HK-2 (cell line): Measurements from ENCODE around the gene GRIK4.

ENCODE experiments used
- DNase-seq: peaks from one replicate; pipeline ENCODE4 v3.0.0-alpha.2; 2018; ENCODE audit not compliant: unreplicated experiment

GRIK4 gene

DNA sequence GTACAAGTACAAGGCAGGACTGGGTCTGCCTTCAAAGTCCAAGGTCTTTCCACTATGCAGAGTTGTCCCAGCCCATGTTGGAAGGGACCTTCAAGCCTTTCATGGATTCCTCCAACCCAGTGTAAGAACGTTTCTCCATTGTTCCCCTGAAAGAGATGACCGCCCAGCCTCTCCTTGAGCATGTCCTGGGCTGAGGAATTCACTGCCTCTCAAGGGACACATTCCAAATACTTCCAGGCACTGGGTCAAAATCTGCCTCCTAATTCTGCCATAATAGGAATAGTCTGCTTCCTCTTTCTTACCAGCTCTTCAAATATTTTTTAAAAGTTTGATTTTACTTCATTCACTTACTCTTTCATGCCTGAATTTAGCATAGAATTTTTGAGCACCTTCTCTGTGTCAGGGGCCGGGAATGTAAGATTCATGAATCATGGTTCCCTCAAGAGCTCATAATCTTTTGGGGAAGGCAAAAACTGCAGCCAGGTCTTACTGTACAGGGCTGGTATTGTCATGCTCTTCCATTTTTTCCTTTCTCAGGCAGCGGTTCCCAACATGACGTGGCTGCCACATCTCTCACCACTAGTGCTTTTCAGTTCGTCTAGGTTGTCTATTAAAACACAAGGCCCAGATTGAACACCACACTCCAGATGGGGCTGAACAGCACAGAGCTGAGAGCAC is 369.1 kb downstream of the GRIK4 start:
- no peak for DNase-seq

DNA sequence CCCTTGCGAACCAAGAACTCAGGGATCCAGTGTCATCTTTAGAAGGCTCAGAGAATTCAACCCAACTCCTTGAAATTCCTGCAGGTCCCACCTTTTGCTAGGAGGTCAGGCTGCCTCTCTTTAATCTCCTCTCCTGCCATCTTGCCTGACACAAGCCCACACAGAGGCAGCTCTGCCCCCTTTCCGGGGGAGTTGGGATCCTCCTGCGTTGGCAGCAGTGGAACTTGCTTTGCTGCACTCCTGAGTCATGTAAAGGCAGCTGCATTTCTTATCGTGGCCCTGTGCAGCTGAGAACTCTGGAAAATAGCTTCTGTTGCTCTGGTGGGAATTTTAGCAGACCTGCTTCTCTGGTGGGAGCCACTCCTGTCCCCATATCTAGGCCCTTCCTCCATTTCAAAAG is 370.0 kb downstream of the GRIK4 start:
- no peak for DNase-seq

DNA sequence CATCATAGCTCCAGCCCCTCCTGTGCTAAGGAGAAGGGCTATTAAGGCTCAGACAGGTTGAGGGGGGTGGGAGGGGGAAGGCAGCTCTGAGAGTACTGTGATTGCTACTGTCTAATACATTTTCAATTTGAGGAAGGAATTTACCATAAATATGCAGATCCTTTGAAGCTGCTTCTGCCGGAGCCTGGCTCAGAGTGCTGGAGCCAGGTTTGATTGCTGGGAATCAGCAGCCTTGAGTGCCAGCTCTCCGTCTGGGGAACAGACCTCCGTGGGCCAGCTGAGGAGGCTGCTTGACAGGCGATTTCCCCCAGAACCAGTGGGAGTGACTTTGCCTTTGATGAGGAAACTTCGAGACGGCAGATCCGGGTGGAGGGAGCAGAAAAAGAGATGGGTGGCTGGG is 370.6 kb downstream of the GRIK4 start:
- DNase-seq, result no peak

DNA sequence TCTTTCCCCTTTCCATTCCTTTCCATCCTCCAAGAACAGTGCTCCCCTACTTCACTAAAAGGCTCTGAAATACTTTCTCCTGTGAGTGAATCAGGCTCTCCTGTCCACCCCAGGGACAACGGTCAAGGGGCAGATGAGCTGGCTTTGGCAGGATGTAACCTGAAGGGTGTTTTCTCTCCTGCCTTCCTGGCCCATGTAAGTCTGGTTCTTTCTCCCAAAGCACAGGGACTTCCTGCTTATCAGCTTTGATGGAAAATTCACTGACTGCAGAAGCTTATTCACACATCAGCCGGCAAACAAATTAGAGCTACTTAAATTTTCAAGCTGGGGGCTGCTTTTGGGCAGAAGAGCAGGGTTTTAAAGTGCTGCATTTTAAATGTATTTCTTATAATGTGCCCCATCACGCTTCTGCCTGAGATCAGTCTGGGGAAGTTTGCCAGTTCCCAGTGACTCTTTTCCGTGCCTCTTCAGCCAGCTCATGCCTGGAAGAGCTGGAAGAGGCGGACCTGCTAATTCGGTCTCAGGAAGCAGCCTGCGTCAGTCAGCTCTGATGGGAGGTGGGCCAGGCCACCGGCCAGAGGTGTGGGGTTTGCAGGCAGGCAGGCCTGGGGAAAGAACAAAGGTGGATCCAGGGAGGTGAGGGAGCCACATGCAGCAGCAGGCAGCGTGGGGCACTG is 372.0 kb downstream of the GRIK4 start:
- DNase-seq, result no peak

DNA sequence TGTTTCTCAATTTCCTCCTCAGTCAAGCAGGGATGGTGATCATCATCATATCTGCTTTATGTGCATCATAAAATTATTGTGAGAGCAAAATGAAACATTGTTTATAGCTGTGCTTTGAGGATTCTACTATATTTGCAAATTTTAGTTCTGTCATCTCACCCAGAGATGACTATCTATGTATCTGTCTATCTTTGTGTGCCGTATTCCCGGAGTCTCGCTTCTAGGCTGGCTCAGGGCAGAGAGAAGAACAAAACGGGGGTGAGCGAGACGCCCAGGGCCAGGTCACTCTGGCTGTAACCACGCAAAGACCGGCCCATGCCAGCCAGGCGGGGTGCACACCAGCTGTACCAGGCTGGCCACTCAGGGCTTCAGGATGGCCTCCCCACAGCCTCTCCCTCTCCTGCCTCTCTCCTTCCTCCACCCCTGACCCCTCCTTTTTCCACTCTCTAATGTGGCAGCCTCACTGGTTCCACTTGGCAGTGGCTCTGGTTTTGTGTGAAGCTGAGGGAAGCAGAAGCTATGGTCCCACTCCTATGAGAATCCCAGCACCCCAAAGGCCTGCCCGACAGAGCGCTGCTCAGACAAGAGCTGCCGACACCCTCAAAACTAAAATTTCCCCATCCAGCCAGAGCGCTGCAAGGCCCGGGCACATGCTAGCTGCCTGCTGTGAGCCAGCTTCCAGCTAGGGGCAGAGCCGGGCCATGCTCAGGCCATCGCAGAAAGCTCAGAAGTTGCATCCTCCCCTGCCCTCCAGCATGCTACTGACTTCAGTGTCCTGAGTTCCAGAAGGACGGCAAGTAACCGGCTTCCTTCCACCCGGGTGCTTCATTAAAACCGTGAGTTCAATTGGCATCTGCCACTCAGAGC is 372.8 kb downstream of the GRIK4 start:
- no peak for DNase-seq

DNA sequence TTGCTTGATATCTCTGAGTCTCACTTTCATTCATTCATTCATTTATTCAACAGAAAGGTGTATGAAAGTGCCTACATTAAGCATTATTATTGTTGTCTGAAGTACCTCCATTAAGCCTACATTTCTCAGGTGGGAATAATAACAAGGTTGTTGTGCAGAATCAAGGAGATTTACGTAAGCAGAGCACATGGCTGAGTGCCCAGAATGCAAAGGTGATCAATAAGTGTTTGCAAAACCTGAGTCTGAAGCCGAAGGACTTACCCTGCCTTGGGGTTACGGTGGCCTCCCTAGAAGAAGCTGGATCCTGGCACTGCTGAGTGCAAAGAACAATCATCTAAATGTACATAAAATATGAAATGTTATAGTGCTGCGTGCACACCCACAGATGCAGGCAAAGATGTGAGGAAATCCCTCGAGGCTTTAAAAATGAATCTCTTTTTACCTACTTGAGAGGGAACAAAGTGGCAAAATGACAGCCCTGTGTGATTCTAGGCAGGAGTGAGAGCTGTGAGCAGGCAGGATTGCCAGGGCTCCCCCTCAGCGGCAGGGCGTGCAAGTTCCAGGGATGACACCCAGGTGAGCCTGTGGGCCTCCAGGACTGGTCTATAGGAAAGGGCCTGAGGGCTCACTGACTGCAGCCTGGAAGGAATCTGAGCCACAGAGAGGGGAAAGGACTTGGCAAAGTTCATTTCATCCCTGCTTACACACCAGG is 379.2 kb downstream of the GRIK4 start:
- no peak for DNase-seq

DNA sequence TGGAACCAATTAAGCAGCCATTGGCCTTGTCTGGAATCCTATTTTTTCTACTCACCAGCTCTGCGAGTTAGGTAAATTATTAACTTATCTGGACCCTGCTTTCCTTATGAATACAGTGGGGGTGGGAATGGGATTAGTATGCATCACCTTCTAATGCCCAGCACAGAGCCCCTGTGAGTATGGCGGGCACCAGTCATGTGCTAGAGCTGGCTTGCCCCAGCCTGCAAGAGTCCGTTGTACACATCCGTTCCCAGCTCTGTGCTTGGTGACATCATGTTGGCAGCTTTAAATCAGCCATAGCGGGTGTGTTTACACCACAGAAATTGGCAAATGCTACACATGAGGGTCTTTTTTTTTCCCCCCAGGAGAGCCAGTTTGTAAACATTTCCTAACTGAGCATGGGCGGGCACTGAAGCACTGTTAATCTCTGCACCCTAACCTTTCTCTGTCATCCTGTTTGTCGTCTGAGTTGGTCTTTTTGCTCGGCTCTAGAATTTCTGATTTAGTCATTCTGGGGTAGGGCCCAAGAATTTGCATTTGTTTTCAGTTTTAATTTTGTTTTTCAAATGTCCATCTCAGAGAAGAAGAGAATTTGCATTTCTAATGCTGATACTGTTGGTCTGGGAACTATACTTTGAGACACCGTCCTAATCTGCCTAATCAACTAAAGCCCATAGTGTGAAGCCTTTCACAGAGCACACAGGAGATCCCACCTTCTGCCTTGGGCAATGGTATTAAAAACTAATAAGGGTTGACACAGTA is 382.1 kb downstream of the GRIK4 start:
- no peak for DNase-seq

DNA sequence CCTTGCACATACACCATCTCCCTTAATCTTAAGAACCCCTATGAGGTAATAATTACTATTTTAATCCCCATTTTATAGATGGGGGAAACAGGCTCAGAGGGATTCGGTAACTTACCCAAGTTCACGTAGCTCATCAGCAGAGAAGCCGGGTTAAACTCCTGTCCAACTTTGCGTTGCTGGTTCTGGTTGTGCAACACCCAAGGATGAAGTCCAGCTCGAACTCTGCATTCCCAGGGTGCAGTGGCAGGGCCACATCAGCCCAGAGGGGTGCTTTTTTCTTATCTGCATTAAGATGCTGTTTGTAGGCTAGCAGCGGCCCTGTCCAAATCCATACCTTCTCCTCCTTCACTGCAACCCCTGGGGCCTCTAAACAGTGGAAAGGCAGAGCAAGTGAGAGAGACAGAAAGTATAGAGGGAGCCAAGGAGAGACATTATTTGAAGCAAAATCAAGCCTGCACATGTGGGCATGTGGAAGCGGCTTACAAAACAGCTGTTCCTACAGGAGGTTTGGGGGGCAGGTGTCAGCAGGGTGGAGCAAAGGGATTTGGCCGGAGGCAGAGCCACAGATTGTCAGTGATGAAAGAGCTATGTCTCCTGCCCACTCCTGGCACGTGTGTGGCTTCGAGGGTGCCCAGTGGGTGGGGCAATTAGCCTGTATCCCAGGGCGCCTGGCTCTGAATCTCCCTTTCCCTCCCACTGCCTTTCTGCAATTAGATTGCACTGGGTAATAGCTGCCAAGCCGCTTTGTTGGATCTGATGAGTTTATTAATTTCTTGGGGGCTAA is 382.8 kb downstream of the GRIK4 start:
- no peak for DNase-seq

DNA sequence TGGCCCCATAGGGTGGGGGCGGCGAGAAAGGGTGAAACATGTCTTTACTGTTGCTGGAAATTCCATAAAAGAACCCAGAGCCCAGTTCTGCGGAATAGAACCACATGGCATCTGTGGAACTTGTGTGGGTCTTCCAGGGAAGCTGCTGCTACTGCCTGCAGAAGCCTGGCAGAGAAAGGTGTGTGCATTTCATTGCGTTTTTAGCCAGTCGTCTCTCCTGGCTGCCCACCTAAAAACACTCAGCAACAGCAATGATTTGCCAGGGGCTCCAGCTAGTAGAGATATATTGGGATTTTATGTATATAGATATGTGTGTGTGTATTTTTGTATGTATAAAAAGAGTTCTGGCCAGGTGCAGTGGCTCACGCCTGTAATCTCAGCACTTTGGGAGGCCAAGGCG is 385.1 kb downstream of the GRIK4 start:
- no peak for DNase-seq

DNA sequence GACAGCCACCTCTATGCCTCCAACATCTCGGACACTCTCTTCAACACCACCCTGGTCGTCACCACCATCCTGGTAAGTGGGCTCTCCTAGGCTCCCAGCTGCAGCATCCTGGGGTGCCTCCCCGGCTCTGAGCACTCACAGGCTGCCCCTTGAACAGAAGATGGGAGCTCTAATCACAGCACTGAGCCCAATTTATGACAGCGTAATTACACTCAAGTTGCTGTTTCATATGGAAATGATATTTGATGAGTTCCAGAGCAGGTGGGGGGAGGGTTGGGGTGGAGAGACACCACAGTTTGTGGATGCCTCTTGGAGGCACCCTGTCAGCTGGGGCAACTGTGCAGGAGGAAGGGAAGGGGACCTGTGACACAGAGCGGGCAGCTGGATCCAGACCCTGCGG is 387.0 kb downstream of the GRIK4 start:
- no peak for DNase-seq

DNA sequence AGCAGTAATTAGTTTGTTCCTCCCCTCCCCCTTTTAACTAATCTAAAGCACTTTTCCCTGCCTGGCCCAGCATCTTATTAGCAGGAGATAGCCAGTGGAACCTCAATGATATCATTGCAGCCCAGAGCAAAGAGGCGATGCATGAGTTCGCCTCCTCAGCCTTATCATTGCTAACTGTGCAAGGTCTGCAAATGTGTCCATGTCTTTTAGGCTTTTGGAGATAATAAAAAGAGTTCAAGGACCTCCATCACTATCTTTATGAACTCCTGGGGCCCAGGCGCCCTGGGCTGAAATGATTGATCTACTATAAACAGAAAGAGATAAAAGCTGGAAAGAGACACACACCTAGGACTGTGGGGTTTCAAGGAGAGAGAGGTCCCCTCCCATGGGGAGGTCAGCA is 388.2 kb downstream of the GRIK4 start:
- DNase-seq, result no peak

DNA sequence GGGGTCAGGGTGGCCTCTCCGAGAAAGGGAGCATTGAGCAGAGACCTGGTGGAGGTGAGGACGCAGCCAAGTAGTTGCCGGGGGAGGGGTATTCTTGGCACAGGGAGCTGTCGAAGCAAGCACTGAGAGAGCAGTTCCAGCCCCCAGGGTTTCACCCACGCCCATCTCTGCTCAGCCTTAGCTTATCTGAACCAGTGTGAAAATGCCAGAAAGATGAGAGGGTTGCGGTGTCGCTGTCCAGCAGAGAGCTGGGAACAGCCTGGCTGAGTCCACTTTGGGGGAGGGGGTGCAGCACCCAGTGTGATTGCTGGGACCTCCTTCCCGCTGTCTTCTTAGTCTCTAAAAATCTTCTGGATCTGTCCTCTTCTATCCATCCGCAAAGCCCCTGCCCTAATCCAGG is 389.1 kb downstream of the GRIK4 start:
- DNase-seq, result no peak

DNA sequence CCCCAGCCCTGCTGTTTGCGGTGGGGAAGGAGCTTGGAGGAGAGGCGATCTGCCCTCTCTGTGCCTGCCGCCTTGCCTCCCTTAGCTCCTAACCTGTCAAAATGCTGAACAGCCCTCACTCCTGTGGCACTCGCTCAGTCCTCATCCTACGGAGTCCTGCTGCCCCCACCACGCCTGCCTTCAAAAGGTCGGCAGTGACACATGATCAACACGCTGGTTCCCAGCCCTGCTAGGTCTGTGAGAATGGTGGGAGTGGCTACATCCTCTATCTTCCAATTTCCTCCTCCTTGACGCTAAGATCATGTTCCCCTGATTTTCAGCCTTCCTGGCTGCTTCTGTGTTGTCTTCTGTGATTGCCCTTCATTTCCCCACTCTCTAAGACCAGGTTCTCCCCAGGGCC is 392.1 kb downstream of the GRIK4 start:
- DNase-seq, result no peak

DNA sequence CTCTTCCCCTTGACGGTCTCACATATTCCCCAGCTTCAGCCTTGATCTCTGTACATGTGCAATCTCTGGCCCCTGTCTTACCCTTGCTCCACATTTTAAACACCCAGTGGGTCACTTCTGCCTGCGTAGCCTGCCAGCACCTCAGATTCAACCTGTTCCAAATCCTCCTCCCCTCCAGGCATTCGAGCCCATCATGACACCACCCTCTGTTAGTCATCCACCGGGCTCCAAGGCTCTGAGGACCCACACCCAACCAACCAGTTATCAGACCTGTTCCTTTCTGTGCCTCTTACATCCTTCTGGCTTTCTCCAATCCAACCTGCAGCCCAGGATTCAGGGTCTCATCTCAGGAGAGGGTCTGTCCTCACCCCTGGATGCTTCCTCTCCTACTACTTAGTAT is 392.6 kb downstream of the GRIK4 start:
- DNase-seq, result no peak

DNA sequence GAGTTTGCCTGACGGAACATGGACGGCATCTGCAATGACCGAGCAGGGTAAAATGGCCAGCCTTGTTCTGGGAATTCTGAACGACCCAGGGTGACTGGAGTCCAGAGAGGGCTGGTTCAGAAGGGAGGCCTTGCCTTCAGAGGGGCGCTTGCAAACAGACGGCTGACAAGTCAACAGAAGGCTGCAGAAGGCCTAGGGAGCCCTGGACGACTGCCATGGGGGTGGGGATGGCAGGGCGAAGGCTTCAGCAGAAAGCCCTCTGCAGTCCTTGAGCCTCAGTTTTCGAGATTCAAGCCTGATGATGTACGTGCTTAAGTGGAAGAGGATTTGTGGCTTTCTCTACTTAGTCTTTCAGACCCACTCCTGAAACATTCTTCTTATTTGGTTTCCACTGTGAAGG is 395.2 kb downstream of the GRIK4 start:
- no peak for DNase-seq

DNA sequence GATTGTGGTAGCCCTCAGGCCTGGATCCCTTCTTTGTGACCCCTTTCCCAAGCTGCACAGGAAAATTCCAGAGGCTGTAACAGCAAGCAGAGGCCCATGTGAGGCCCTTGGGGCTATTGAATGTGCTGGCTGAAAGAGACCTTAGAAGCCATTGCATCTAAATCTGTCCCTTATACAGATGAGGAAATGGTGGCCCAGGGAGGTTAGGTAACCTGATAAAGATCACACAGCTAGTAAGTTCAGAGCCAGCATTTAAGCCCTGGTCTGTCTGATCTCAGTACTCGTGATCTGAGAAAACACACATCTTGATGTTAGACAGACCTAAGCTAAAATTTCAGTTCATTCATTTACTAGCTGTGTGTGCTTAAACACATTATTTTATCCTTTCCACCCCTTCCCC is 396.4 kb downstream of the GRIK4 start:
- no peak for DNase-seq

DNA sequence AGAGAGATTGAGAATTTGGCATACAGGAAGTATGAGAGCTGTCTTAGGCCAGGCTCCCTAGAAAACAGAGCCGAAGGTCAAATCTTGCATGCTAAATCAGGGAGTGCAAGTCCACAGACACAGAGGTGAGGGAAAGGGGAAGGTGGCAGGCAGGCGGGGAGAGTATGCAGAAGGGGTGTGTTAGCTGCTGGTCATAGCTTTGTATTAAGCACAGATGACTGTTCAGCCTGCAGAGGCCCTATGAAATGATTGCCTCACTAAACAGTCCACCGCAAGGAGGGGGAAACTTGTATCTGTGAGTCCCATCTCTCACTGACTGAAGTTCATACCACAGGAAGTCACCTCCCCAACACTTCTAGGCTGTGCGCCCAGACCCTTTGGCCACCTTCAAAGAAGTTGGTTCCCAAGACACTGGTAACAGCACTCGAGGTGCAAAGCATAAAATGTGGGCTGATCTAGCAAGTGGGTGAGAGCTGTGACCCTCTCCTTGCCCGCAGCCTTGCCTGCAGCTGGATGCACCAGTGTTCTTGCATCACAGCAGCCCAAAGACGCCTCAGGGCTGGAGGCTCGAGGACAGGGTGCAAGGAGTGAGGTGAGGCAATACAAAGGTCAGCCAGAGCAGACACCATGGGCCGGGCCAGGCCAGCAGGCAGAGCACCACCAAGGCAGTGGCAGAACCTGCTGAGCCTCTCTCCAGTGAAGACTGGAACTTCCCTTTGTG is 397.1 kb downstream of the GRIK4 start:
- DNase-seq, result no peak

DNA sequence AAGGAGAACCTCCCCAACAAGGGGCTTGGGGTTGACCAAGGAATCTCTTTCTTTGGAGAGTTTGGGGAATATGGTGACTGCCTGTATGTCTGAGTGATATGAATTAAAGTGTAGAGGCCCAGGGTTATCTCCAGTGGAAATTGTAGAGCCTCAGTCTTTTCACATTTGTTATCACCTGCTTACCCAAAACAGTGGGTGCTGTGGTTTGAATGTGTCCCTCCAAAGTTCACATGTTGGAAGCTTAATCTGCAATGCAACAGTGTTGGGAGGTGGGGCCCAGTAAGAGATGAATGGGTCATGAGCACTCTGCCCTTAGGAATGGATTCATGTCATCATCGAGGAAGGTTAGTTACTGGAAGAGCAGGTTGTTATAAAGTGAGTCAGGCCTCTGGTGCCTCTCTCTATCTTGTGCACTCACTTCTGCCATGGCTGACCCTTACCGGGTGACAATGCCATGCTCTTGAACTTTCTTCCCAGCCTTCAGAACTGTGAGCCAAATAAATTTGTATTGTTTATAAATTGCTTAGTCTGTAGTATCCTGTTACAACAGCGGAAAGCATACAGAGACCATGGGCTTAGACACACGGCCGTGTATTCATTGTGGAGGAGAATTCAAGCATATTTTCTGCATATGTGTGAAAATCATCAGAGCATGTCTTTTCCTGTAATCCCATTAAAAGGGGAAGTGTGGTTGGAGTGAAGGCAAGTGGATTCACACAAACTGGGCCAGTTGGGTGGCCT is 398.3 kb downstream of the GRIK4 start:
- no peak for DNase-seq

DNA sequence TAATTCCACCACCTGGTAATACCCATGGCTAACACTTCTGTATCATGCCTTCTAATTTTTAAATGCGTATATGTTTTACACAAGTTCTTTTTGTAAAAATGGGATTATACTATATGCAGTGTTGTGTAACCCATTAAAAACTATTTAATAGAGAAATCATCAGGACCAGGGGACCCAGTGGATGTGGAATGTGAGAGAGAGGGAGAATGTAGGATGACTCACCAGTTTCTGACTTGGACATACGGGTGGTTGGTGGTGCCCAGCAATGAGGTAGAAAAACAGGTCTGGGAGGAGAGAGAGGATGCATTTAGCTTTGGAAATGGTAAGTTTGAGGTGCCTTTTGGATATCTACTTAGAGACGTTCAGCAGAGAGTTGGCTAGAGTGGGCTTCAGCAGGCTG is 400.4 kb downstream of the GRIK4 start:
- no peak for DNase-seq
